ENCODE data around the gene PGBD5. TPM values are rescaled to one million over a fixed set of nuclear protein-coding genes. Genes with fewer than 3 reads are reported as not detected.

The PGBD5 gene
- polyA plus RNA-seq, 4 donors: 5.7 to 7.3 (median 6.7) TPM

DNA sequence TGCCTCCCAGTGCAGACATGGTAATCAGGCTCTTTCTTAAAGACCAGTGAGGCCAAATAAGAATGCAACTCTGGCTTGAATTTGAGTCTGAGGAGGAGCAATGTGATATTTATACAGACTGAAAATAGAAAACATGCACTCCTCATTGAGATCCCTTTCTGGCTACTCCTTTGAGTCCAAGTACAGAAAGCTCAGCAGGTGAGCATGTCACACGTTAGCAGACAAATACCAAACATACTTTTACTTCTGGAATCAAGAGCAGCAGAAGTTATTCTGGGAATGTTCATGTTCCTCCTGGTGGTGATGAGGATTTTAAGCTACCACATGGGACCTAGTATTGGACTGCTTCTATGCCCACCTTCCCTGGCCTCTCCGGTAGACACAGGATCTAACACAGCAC lies 48.3 kb downstream of the PGBD5 start:
- no peak for DNase-seq (ENCODE audit: low read depth in 4 of 4, low spot score in 3 of 4)

GRCh38 chr1:230377324-230377723 lies 48.8 kb downstream of the PGBD5 start:
- DNase-seq (ENCODE audit: low read depth in 4 of 4, low spot score in 3 of 4): no peak

DNA sequence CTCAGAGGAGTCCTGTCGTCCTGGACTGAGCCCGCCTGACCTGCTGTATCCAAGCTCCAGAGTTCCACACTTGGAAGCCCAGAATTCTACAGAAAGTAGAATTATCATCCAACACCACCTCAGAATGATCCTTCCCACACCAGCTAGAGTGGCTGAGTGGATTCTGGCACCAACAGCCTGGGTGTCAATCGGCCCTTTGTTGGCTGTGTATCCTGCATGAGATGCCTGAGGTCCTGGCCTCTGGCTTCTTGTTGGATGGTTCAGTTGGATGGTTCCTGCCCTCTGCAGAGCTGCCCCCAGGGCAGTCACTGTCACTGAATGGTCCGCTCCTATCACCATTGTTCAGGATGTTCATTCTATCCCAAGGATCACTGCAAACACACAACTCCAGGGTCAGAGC lies 49.8 kb downstream of the PGBD5 start:
- DNase-seq (ENCODE audit: low read depth in 4 of 4, low spot score in 3 of 4): no peak

DNA sequence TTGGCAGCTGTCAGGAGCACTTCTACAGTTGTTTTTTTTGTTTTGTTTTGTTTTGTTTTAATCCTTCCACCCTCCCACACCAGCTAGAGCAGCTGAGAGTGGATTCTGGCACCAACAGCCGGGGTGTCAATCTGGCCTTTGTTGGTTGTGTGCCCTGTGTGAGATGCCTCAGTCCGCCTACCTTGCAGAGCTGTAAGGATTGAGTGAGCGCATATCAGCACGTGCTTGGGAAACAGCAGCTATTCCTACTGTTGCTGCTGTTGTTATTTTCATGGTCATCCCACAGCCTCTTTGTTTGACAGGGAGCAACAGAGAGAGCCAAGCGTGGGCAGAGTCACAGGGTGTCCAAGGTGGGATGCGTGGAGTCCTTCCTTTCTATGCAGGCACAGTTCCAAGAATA lies 50.4 kb downstream of the PGBD5 start:
- no peak for DNase-seq (ENCODE audit: low read depth in 4 of 4, low spot score in 3 of 4)

DNA sequence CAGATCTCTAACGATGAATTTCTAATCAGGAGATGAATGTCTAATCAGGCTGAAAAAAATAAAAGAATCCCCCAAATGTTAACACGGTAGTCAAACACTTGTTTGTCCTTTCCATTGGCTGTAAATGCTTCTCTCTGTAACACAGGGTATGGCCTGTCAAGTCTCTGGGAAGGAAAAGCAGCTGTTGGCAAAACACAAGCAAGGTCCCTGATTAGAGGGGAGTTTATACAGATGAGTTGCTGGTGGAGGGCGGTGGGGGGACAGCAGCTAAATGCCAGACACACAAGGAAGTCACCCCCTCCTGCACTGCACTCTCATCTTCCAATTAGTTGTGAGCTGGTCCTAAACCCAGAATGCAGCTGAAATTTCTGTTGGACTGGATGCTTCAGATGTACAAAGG lies 51.0 kb downstream of the PGBD5 start:
- DNase-seq (ENCODE audit: low read depth in 4 of 4, low spot score in 3 of 4): no peak

- DNase-seq (ENCODE audit: low read depth in 4 of 4, low spot score in 3 of 4): no peak
These were observed 54.0 kb downstream of the PGBD5 start for GRCh38 chr1:230371923-230372703.

DNA sequence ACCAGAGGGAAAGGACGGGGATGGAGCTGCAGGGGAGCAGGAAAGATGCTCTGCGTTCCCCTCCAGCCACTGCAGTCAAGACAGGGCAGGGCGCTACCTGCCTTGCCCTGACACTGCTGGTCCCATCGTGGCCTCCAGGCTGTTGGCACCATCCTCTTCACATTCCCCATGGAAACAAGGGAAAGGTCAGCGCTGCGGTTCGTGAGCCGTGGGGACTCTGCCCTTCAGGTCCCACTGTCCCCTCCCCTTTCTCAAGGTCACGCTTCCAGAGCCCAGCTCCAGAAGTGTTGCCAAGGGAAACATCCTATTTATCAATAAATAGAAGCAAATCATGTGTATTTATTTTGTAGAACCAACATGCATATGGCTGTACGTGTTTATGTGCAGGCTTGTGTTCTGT lies 56.0 kb downstream of the PGBD5 start:
- no peak for DNase-seq (ENCODE audit: low read depth in 4 of 4, low spot score in 3 of 4)

GRCh38 chr1:230368871-230369270 lies 57.3 kb downstream of the PGBD5 start:
- DNase-seq (ENCODE audit: low read depth in 4 of 4, low spot score in 3 of 4): no peak

- DNase-seq (ENCODE audit: low read depth in 4 of 4, low spot score in 3 of 4): no peak
These were observed 57.8 kb downstream of the PGBD5 start for GRCh38 chr1:230368363-230368762.

- no peak for DNase-seq (ENCODE audit: low read depth in 4 of 4, low spot score in 3 of 4)
These were observed 59.6 kb downstream of the PGBD5 start for GRCh38 chr1:230366504-230366915.

- no peak for DNase-seq (ENCODE audit: low read depth in 4 of 4, low spot score in 3 of 4)
These were observed 60.3 kb downstream of the PGBD5 start for GRCh38 chr1:230365723-230366307.

- no peak for DNase-seq (ENCODE audit: low read depth in 4 of 4, low spot score in 3 of 4)
These were observed 63.2 kb downstream of the PGBD5 start for GRCh38 chr1:230362949-230363348.

- DNase-seq (ENCODE audit: low read depth in 4 of 4, low spot score in 3 of 4): no peak
These were observed 64.2 kb downstream of the PGBD5 start for GRCh38 chr1:230361941-230362340.

DNA sequence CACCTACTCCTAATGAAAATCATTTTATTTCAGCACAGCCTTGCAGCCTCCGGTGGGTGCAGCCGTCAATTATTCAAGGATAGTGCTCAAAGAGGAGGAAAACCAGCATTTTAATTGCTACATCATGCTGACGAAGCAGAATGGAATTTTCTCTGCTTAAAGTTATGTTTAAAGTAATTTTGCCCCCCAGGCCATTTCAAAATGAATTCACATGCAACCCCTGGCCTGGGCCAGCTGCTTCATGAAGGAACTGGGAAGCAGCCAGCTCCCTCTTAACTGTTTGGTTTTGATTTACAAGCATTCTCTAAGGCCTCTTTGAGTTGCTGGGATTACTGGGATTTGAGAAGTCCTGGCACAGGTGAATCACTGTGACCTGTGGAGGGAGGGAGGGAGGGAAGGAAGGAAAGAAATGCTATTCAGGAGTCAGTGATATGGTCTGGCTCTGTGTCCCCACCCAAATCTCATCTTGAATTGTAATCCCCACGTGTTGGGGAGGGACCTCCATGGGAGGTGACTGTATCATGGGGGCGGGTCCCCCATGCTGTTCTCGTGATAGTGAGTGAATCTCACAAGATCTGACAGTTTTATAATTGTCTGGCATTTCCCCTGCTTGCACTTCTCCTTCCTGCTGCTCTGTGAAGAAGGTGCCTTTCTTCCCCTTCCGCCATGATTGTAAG lies 66.0 kb downstream of the PGBD5 start:
- no peak for DNase-seq (ENCODE audit: low read depth in 4 of 4, low spot score in 3 of 4)

DNA sequence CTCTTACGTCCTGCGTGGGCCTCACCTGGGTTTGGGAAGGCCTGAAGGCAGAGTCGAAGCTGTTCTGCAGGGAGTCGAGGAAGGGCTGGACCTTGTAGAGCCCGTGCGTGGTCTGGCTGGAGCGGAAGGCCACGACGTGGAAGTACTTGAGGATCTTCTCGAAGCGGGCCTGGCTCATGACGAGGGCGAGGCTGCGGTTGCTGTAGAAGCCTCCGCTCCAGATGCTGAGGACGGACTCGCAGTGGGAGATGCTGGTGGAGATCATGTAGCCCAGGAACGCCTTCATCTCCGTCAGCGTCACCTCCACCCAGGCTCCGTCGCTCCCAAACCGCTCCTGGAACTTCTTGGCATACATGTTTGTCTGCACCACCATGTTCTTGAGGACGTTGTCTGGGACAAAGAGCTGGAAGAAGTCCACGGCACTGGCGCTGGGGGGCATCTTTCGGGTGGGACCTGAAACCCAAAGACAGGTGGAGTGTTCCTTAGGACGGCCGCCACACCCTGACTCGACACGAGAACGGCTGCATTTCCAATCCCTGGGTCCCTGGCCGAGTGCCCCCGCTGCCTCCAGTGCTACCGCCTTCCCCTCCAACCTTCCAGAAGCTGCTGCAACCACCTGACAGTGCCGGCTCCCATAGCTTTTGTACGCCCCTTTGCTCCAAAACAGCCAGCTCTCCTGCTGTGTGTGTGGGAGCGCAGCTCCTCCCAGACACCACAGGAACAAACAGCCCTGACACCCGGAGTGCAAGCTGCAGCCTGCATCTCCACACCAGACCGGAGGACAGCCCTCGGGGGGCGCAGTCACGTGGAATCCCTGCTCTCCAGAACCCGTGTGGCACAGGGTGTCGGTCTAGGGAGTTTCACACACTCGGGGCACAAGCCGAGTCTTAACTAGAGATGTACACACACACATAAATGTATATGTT lies 69.0 kb downstream of the PGBD5 start:
- no peak for DNase-seq (ENCODE audit: low read depth in 4 of 4, low spot score in 3 of 4)

DNA sequence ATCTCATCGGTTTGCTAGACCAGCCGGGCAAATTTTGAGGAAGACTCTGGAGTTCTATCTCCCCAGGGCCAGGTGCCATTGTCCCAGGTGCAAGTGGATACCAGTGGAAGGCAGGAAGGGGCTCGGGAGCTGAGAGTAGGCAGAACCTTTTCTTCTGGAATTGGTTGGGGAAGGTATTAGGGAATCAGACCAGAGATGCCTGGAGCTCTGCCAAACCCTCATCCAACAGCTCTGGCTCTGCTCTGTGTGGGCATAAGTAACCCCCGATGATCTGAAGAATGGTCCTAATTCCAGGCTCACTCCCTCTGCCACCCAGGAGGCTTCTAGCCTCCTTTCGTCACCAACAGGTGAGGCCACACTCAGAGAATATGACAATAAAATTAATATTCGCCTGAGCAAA lies 69.9 kb downstream of the PGBD5 start:
- no peak for DNase-seq (ENCODE audit: low read depth in 4 of 4, low spot score in 3 of 4)

GRCh38 chr1:230355594-230355993 lies 70.5 kb downstream of the PGBD5 start:
- DNase-seq (ENCODE audit: low read depth in 4 of 4, low spot score in 3 of 4): no peak

- no peak for DNase-seq (ENCODE audit: low read depth in 4 of 4, low spot score in 3 of 4)
These were observed 71.0 kb downstream of the PGBD5 start for GRCh38 chr1:230355128-230355527.

GRCh38 chr1:230354005-230354404 lies 72.1 kb downstream of the PGBD5 start:
- DNase-seq (ENCODE audit: low read depth in 4 of 4, low spot score in 3 of 4): no peak

DNA sequence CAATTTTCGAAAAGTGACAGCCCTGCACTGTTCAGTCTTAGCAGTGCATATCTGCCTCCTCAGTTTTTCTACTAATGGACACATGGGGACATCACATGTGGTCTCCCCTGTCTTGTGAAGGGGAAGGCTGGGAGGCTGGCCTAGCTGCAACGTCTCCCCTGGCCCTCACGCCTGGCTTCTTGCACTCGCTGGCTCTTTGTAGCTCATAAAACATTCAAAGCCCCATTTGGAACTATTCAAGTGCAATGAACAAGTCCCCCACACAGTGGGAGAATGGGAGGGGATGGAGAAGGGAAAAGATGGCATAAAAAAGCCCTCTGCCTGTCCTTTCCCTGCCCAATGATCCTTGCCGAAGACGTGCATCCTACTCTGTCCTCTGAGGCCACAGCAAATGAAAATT lies 73.6 kb downstream of the PGBD5 start:
- DNase-seq (ENCODE audit: low read depth in 4 of 4, low spot score in 3 of 4): no peak

- DNase-seq (ENCODE audit: low read depth in 4 of 4, low spot score in 3 of 4): no peak
These were observed 74.1 kb downstream of the PGBD5 start for GRCh38 chr1:230351983-230352382.

Measured in right renal pelvis (tissue), 4 donors.